NT2/D1 (cell line): ENCODE measurements around the gene KRT31.

Experiments used
- SUZ12 ChIP-seq: IDR thresholded peaks from 2 replicates; pipeline ENCODE4 v1.6.1; 2011; ENCODE audit not compliant: insufficient read length, insufficient read depth; ENCODE audit errors: extremely low read depth
- ZNF274 ChIP-seq: IDR thresholded peaks from 2 replicates; pipeline ENCODE4 v1.6.1; 2011; ENCODE audit warnings: mild to moderate bottlenecking, low read depth, low read length

GRCh38 chr17:41419716-41420115, 22.3 kb upstream of the KRT31 start:
- TF ChIP-seq SUZ12: no peak
- no peak for TF ChIP-seq ZNF274
